Stimulated activated CD4-positive, alpha-beta T cell treated with anti-CD3 and anti-CD28 coated beads, Interleukin-2, amount 100 ng/mL, for 4 hours (primary cell): ENCODE results near the gene NT5C2.
"Not testable (repeated sequence)": the region's sequence is repeated elsewhere in the genome, so short reads cannot be mapped to it uniquely, and the experiment has no call there.

Experiments used
- DNase-seq: peaks from one replicate; pipeline ENCODE4 v3.0.0-alpha.2; 2020; ENCODE audit warnings: low read depth

NT5C2 gene

GRCh38 chr10:103193107-103193819, at the start of gene NT5C2:
NT5C2 (minus strand) TSS chr10:103193272; CDS start chr10:103174958, 18,314 bp downstream.
- peak; percentile 71 for DNase-seq

- no peak for DNase-seq
These were observed 48.4 kb upstream of the NT5C2 start for GRCh38 chr10:103241262-103242011.

- DNase-seq, result no peak
These were observed 45.6 kb upstream of the NT5C2 start for GRCh38 chr10:103238506-103239252.

- DNase-seq, result no peak
These were observed 42.7 kb upstream of the NT5C2 start for GRCh38 chr10:103235775-103236174.

GRCh38 chr10:103232772-103233488, 39.9 kb upstream of the NT5C2 start:
- no peak for DNase-seq

GRCh38 chr10:103232131-103232673, 39.1 kb upstream of the NT5C2 start:
- no peak for DNase-seq

- no peak for DNase-seq
These were observed 38.0 kb upstream of the NT5C2 start for GRCh38 chr10:103231047-103231551.

- no peak for DNase-seq
These were observed 34.3 kb upstream of the NT5C2 start for GRCh38 chr10:103227416-103227815.

GRCh38 chr10:103225939-103226338, 32.9 kb upstream of the NT5C2 start:
- no peak for DNase-seq

GRCh38 chr10:103224721-103225120, 31.6 kb upstream of the NT5C2 start:
- not testable (repeated sequence) for DNase-seq

- DNase-seq, result no peak
These were observed 31.1 kb upstream of the NT5C2 start for GRCh38 chr10:103224133-103224532.

GRCh38 chr10:103216362-103216761, 23.3 kb upstream of the NT5C2 start:
- DNase-seq, result not testable (repeated sequence)

GRCh38 chr10:103215601-103216000, 22.5 kb upstream of the NT5C2 start:
- no peak for DNase-seq

GRCh38 chr10:103210262-103210661, 17.2 kb upstream of the NT5C2 start:
- DNase-seq, result not testable (repeated sequence)

- DNase-seq, result not testable (repeated sequence)
These were observed 14.6 kb upstream of the NT5C2 start for GRCh38 chr10:103207643-103208042.

GRCh38 chr10:103207141-103207540, 14.1 kb upstream of the NT5C2 start:
- no peak for DNase-seq

GRCh38 chr10:103206715-103207114, 13.6 kb upstream of the NT5C2 start:
- DNase-seq, result not testable (repeated sequence)

GRCh38 chr10:103205401-103205800, 12.3 kb upstream of the NT5C2 start:
- DNase-seq, result not testable (repeated sequence)

- no peak for DNase-seq
These were observed 11.5 kb upstream of the NT5C2 start for GRCh38 chr10:103204353-103205255.

- no peak for DNase-seq
These were observed 10.4 kb upstream of the NT5C2 start for GRCh38 chr10:103203466-103203865.
